Heart right ventricle (tissue), 16 donors: ENCODE results near the gene ABR. TPM values are rescaled to one million over a fixed set of nuclear protein-coding genes. Genes with fewer than 3 reads are reported as not detected.

Source experiments
- ATAC-seq, 8 donors: fragments of 200-7000 bp; cut with Tn5 transposase; one replicate each; pipeline ENCODE4 v1.9.1; 2020; ENCODE audit warnings: mild to moderate bottlenecking in 8 of 8, moderate library complexity in 8 of 8, moderate number of reproducible peaks in 1 of 8
- DNase-seq, 2 donors: peaks; one replicate each; pipeline ENCODE4 v3.0.0-alpha.2; 2020
- H3K27ac ChIP-seq, 10 donors: fragments of 200-600 bp; sonication (generic) in 2 of 10; one replicate each; pipeline versions ENCODE4 v1.5.0 to v1.8.0; 2020 to 2022; ENCODE audit warnings: mild to moderate bottlenecking in 3 of 10
- H3K27me3 ChIP-seq, 7 donors: fragments of 200-600 bp; one replicate each; pipeline ENCODE4 v1.8.0; 2021 to 2022; ENCODE audit warnings: mild to moderate bottlenecking in 2 of 7
- H3K36me3 ChIP-seq, 9 donors: fragments of 200-600 bp; sonication (generic) in 1 of 9; one replicate each; pipeline versions ENCODE4 v1.5.0 to v1.8.0; 2020 to 2022; ENCODE audit warnings: mild to moderate bottlenecking in 2 of 9
- H3K4me1 ChIP-seq, 9 donors: fragments of 200-600 bp; sonication (generic) in 1 of 9; one replicate each; pipeline versions ENCODE4 v1.5.0 to v1.8.0; 2020 to 2022; ENCODE audit warnings: mild to moderate bottlenecking in 4 of 9
- H3K4me3 ChIP-seq, 10 donors: fragments of 200-600 bp; sonication (generic) in 2 of 10; one replicate each; pipeline versions ENCODE4 v1.5.0 to v1.8.0; 2020 to 2022; ENCODE audit warnings: mild to moderate bottlenecking in 7 of 10, moderate library complexity in 2 of 10
- H3K9me3 ChIP-seq, 11 donors: fragments of 200-600 bp in 10 of 11; sonication (generic) in 2 of 11; one replicate each; pipeline versions ENCODE4 v1.5.0 to v1.8.0; 2013 to 2022; ENCODE audit warnings: mild to moderate bottlenecking in 2 of 11, control low read depth in 1 of 11, moderate library complexity in 1 of 11
- WGBS, 2 donors: extraction: QIAGEN DNeasy Blood & Tissue Kit; methylation state at CpG; one replicate each; pipeline ENCODE4 v1.1.7; 2013; ENCODE audit warnings: inconsistent platforms in 1 of 2; 5-methylcytosine and 5-hydroxymethylcytosine counted together
- intact Hi-C, 10 donors: fragments of 100-400 bp; cut with DNase I; formaldehyde crosslinking; loops; one replicate each; pipeline versions ENCODE4 v1.11.1 to v1.14.2; 2022
- polyA plus RNA-seq, 2 donors: library from polyadenylated mRNA; stranded (reverse); fragments of 200-250 nt; gene quantifications; one replicate each; pipeline ENCODE4 v1.2.3, GENCODE V29; 2013
- total RNA-seq, 10 donors: library from RNA; stranded (reverse); fragmentation: NEBNext Ultra II Directional in 3 of 10; extraction: Animal tissue kit (Norgen Biotek cat#: 25700) in 3 of 10; gene quantifications; one replicate each; pipeline versions ENCODE4 v1.2.1 to v1.2.4, GENCODE V29; 2021 to 2023
- TF ChIP-seq, protein P1 (sequence below), 9 donors: fragments of 200-600 bp; sonication (generic) in 2 of 9; IDR thresholded peaks; one replicate each; pipeline versions ENCODE4 v1.5.0 to v1.8.0; 2021 to 2022; ENCODE audit warnings: antibody characterized with exemption in 9 of 9, mild to moderate bottlenecking in 5 of 9, moderate library complexity in 1 of 9
- donor health status: Arrhythmogenic right ventricular cardiomyopathy.
- donor health status: ischemic (EF 13 %, LVEDD 7.1; RV severe dilation, severe dysfunction).
- donor health status: healthy with polysubstance abuse.
- donor health status: DM: no; HTN: yes; CAD: no.
- donor health status: DM: no; HTN: no; CAD: no.
- donor health status: ischemic (EF 25% LVEDD 6.9; RV normal size, moderate dysfunction).
- donor health status: ischemic (EF 25% LVEDD 5.7; RV mildly dilated, moderate dysfunction).
- donor health status: healthy.
- donor health status: DM: yes; HTN: yes; CAD: no.
- donor health status: Ischemic cardiomyopathy.
- donor health status: ischemic (EF 35%, LVEDD 5.7; RV mildly dilated, moderate dysfunction).
- donor health status: nonischemic (EF 11% LVEDD 7.7; RV severe dilation, severe dysfunction).
- donor health status: DM: yes; HTN: yes; CAD: no.
- donor health status: PGD.
- donor health status: ischemic (EF 29% LVEDD 5.4; RV normal size, mild dysfunction).
- donor health status: nonischemic (EF 23%, LVEDD 6.1; RV moderate dilation, normal function).

ABR gene
- total and polyA plus RNA-seq, 12 donors = 49.1 to 173 (median 143) TPM

DNA sequence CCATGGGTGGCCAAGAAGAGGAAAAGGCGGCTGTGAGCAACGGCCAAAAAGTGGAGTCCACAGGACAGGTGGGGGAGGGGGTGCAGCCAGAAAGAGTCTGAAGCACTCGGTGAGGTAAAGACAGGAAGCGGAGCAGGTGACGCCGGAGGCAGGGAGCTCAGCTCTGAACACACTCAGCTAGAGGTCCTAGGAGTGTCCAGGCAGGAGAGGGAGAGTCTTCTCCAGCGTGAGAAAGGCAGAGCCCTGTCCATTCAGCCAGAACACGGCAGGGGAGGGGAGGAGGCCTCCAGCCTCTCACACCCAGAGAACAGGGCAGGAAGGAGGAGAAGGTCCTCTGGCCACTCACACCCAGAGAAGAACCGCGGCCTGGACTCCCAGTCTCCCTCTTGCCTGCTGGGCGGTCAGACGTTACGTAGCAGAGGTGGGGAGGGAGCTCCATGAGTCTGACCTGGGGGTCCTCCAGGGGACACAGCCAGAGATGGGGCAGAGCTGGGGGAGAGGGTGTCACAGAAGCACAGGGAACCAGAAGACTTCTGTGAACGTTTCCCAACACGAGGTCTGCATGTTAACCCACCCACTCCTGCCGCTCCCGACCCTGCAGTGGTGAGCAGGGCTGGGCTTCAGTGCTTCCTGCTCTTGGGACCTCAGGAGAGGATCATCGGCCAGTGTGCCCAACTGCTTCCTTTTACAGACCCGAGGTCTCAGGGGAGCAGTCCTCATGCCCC lies 89.2 kb downstream of the ABR start:
- intact Hi-C loops = no loop called here
- H3K4me1 ChIP-seq = peaks cover 6 to 68% (median 45%) of the 10 kb centered on the region in 9 donors
- 76 to 79% methylated on average over 19 of the region's 19 CpGs for WGBS, 2 donors
- ATAC-seq = no peak
- H3K4me3 ChIP-seq = no peak overlapping the region
- peaks cover 0 to 87% (median 19%) of the 10 kb centered on the region in 9 donors for H3K36me3 ChIP-seq
- TF ChIP-seq, protein P1, sequence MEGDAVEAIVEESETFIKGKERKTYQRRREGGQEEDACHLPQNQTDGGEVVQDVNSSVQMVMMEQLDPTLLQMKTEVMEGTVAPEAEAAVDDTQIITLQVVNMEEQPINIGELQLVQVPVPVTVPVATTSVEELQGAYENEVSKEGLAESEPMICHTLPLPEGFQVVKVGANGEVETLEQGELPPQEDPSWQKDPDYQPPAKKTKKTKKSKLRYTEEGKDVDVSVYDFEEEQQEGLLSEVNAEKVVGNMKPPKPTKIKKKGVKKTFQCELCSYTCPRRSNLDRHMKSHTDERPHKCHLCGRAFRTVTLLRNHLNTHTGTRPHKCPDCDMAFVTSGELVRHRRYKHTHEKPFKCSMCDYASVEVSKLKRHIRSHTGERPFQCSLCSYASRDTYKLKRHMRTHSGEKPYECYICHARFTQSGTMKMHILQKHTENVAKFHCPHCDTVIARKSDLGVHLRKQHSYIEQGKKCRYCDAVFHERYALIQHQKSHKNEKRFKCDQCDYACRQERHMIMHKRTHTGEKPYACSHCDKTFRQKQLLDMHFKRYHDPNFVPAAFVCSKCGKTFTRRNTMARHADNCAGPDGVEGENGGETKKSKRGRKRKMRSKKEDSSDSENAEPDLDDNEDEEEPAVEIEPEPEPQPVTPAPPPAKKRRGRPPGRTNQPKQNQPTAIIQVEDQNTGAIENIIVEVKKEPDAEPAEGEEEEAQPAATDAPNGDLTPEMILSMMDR (IDR thresholded peaks at IDR 0.05) = no peak
- no peaks in the 10 kb centered on the region for H3K27me3 ChIP-seq
- DNase-seq = no peak
- no peaks in the 10 kb centered on the region for H3K9me3 ChIP-seq
- H3K27ac ChIP-seq = peak overlapping the region in 9 of 10 donors; percentile 54 to 91 (median 78)

DNA sequence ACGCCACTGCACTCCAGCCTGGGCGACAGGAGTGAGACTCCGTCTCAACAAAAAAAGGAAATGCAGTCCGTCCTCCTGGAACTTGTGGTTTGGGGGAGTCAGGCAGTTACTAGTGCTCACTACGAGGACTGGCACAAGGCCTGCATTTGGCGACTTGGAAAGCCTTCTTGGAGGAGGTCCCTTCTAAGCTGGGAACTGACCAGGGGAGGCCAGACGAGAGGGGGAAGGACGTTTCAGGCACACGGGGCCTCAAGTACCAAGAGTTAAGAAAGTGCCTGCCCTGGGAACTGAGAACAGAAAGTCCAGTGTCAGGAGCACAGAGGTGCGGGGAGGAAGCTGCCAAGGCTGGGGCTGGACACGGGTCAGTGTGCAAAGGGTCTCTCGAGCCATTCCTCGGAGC lies 89.9 kb downstream of the ABR start:
- H3K27ac ChIP-seq = peak overlapping the region in 9 of 10 donors; percentile 54 to 91 (median 78)
- H3K9me3 ChIP-seq = no peaks in the 10 kb centered on the region
- DNase-seq (no peak), ATAC-seq (no peak)
- WGBS, 2 donors = 59 to 60% methylated on average over 13 of the region's 13 CpGs
- H3K27me3 ChIP-seq = no peaks in the 10 kb centered on the region
- H3K36me3 ChIP-seq = peaks cover 0 to 87% (median 19%) of the 10 kb centered on the region in 9 donors
- H3K4me3 ChIP-seq = no peak overlapping the region
- intact Hi-C loops = no loop called here
- H3K4me1 ChIP-seq = peaks cover 3 to 61% (median 38%) of the 10 kb centered on the region in 9 donors
- TF ChIP-seq, protein P1 (IDR thresholded peaks at IDR 0.05) = no peak

DNA sequence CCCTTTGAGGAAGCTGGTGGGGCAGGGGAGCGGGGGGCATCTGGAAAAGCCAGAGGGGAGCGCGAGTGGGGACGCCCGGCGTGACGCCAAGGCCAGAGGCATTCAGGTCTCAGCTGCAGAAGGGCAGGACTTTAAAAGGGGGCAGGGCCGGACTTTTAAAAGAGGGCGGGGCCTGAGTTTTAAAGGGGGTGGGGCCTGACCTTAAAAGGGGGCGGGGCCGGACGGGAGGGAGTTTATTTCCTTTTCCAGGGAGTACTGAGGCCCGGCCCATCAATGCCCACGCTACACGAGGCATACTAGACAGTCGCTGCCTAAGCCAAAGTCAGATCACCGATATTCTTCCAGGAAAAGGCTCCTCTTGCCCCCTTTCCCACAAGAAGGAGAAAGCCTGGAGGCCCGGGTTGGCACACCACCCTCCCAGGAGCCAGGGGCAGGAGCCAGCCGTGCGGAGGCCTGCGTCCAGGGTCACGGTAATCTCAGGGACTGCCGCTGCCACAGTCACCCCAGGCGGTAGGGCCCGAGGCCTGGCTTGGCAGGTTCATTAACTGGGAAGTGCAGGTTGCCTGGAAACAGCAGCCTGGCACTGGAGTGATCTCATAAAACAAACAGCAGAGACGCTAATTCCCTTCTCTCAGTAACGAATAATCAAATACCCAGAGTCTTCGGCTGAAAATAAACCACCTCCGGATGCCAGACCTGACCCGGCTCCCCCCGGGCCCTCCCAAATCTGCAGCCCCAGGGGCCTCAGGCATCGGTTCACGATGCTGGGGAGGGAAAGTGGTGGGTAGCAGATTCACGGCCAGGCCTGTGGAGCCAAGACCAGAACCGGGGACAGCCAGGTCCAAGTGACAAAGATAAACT lies 92.2 kb downstream of the ABR start:
- ATAC-seq = peak; percentile 74 to 90 (median 83)
- peaks cover 0 to 87% (median 19%) of the 10 kb centered on the region in 9 donors for H3K36me3 ChIP-seq
- no peak overlapping the region for H3K4me3 ChIP-seq

More for the DNA sequence above, 92.2 kb downstream of the ABR start:
- DNase-seq = peak; percentile 72 to 74
- Histone ChIP-seq H3K27ac (peak overlapping the region; percentile 70 to 91 (median 79)), H3K27me3 (no peaks in the 10 kb centered on the region), H3K4me1 (peaks cover 3 to 72% (median 51%) of the 10 kb centered on the region in 9 donors), H3K9me3 (no peaks in the 10 kb centered on the region)
- TF ChIP-seq, protein P1 (IDR thresholded peaks at IDR 0.05) = no peak
- WGBS, 2 donors = 32 to 50% methylated on average over 35 of the region's 35 CpGs
- intact Hi-C loops = no loop called here
